GM19239 (cell line): ENCODE results near the gene SERPINB1.
"Not testable (repeated sequence)": the region's sequence is repeated elsewhere in the genome, so short reads cannot be mapped to it uniquely, and the experiment has no call there.

Source experiments
- DNase-seq: peaks from one replicate; pipeline ENCODE4 v3.0.0; 2011; ENCODE audit warnings: low spot score; ENCODE audit not compliant: insufficient read length
- FAIRE-seq: peaks from 2 replicates; lab custom pipeline; 2011; peaks lifted over from hg19 to GRCh38; lab: Jason Lieb, UNC

The SERPINB1 gene

DNA sequence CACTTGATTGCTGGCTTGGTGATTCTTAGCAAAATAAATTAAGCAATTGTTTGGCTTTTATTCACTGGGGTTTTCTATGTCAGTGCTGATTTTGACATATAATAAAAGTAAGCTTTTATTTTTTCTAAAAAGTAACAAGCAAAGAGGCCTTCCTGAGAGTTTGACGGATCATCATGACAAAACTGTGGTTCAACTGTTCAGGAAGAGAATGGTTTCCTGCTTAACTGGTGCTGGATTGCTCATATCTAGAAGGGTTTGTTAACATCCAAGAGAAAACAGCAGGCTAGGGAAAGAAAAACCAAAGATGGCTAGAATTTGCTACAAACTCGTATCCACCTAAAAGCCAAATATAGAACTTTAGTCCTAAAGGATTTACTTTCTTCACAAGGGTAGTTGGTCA lies 21.2 kb downstream of the SERPINB1 start:
- FAIRE-seq (no peak), DNase-seq (no peak)

DNA sequence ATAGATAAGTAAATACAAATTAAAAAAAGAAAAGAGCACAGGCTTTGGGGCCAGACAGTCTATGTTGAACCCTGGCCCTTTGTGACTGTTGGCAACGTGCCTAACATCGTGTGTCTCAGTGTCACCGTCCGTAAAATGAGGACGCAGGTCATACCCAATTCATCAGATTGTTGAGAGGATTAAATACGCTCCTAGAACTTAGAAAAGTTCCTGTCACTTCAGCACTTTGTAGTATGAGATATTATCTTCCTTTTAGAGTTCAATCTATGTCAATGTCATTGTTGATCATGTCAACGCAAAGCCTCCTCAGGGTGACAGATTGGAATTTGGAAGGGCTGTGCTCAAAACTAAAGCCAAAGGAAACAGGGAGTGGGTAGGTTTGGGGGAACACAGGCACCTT lies 21.7 kb downstream of the SERPINB1 start:
- no peak for FAIRE-seq
- DNase-seq: no peak

DNA sequence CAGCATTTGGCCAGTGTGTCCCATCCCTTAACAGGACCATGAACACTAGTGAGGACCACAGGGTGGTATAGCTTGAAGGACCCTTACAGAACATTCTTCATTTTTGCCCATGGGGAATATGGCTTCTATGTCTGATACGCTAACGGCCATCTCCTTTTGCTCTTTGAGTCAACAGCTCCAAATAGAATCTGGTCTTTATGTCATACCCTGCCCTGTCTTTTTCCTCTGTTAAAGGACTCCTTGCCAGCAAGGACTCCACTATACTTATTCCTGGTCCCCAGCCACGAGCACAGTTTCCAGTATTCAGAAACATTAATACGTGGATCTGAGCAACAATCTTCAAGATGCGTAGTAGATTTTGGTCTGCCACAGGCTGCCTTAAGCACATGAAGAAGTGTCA lies 22.5 kb downstream of the SERPINB1 start:
- DNase-seq: no peak
- FAIRE-seq: no peak

DNA sequence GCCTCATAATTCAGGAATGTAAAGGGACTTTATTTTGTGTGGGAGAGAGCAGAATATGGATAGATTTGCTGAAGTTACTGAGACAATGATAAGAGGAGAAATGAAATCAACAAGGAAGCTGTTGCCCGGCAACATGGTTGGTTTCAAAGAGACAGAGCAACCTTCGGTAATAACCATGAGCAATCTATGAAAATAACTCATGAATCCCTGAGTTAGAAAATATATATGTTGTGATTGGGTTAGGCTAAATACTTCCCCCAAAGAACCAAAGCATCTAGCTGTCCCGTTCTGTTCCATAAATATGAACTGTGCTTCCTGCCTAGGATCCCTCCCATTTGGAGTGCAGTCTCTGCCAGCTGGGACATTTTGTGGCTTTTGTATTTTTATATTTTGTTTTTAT lies 23.1 kb downstream of the SERPINB1 start:
- DNase-seq (no peak), FAIRE-seq (no peak)

DNA sequence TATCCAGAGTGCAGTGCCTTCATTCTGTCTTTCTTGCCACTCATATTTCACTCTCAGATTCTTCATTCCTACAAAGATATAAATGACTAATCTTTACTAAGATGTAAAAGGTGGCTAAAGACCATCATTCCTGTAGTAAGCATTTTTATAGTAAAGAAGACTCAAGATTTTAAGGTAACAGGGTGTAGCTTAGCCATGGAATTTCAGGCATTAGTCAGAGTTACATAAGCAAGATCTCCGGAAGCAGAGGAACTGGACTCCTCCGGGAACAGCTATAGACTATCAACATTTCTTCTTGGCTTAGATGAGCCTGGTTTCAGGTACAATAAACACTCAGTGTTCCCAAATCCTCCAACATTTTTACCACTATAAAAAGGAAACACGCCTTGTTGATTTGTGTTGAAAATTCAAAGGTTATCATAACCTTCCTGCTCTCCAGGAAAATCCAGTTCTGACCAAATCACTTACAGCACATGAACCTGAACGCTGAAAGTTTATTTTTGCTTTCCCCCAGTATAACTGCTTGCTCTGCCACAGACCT lies 23.7 kb downstream of the SERPINB1 start:
- DNase-seq: no peak
- no peak for FAIRE-seq

DNA sequence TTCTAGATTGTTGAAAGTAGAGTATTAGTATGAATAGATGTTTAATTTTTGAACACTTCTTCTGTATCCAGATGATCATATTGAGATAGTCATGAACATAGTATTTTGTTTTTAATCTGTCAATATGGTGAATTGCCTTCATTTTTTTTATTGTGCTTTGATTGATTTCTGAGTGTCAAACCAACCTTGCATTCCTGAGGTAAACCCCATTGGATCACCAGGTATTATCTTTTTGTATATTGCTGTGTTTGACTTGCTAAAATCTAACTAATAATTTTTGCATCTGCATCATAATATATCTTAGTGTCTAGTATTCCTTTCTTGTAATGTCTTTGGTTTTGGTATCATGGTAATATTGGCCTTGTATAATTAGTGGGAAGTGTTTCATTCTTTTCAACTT lies 25.5 kb downstream of the SERPINB1 start:
- DNase-seq: no peak
- FAIRE-seq: no peak

DNA sequence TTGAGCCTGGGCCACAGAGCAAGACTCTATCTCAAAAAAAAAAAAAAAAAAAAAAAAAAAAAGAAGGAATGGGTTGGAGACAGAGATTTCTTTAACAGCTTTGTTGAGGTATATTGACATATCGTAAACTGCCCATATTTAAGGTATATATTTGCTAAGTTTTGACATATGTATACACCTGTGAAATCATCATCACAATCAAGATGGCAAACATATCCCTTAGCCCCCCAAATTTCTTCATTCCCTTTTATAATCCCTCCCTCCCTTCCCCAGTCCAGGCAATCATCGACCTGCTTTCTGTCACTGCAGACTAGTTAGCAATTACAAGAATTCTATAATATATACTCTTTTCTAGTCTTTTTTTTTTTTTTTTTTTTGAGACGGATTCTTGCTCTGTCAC lies 29.0 kb downstream of the SERPINB1 start:
- FAIRE-seq: no peak

DNA sequence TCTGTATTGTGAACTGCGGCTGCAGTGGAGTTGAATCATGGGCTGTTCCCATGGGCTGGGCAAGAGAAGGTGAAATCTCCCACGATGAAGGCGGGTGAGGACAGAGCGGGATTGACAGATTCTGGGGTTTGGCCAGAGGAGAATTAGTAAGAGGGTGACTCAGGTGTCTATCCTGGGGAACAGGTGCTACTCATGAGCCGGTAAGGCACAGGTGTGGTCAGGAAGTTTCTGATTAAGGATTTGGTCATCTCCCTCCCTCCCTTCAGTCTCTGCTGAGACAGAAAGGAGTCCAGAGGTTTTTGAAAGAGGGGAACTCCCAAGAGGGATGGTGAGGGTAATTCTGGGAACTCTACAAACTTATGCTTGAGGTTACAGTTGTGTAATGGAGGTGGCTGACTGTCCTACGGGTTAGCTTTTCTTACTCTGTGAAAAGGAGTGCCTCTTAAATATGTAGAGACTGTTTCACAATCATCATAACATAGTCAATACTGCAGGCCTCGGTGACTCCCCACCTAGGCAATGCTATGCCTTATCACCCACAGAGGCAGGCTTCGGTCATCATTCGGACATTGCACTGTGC lies 31.5 kb downstream of the SERPINB1 start:
- FAIRE-seq (no peak), DNase-seq (no peak)

More for the DNA sequence above, 29.0 kb downstream of the SERPINB1 start:
- no peak for DNase-seq

DNA sequence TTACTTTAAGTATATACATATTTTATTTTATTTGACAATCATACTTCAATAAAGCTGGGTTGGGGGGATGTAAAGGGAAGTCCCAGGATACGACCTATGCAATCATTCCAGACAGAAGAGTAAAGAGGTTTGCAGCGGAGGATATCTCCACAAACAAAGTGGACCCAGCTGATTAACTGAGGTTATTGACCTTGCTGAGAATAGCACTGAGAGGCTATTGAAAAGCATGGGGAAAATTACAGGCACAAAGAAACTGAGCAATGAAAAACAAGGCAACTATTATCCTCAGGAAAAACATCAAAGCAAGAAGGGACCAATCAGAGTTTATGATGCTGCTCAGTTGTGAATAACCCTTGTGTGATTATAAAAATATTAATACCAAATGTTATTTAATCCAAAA lies 32.6 kb downstream of the SERPINB1 start:
- FAIRE-seq (no peak), DNase-seq (no peak)

DNA sequence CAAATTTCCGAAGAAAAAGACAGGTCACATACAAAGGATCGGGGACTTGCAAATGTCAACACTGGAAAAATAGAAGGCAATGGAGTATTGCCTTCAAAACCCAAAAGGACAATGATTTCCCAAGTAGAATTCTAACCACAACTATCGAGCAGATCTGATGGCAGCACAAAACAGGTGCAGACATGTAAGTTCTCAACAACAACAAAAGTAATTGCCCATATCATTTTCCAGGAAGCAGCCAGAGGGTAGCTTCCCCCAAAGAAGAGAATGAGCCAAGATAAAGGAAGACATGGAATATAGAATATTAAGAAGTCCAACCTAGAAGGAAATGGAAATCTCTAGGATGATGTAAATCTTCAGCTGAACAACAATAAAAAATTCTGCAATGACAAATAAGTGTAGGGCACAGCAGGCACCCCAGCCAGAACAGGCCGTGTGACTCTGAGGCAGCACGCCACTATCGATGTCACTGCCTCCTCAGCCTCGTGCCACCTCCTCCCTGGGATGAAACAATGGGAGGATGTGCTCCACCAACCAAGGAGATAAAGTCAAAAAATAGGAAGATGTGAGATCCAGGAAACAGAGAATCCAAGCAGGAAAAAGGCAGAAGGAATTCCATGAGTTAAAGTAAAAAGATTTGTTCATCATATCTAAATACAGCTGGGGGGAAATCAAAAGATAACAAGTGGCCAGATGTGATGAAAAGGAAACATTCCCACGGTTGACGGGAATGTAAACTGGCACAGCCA lies 34.1 kb downstream of the SERPINB1 start:
- FAIRE-seq: no peak
- no peak for DNase-seq

DNA sequence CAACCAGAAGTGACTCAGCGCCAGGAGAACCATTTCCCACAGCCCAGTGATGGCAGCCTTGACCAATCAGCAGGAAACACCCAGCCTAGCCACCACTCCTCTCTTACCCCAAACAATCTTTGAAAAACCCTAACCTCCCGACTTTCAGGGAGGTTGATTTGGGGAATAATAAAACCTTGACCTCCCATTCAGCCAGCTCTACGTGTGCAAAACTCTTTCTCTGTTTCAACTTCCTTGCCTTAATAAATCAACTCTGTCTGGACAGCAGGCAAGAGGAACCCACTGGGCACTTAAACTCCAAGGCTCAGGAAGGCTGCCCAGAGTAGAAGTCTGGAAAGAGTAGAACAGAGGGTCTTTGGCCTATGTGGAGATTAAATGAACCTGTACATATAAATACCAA lies 35.0 kb downstream of the SERPINB1 start:
- no peak for DNase-seq
- FAIRE-seq: no peak

DNA sequence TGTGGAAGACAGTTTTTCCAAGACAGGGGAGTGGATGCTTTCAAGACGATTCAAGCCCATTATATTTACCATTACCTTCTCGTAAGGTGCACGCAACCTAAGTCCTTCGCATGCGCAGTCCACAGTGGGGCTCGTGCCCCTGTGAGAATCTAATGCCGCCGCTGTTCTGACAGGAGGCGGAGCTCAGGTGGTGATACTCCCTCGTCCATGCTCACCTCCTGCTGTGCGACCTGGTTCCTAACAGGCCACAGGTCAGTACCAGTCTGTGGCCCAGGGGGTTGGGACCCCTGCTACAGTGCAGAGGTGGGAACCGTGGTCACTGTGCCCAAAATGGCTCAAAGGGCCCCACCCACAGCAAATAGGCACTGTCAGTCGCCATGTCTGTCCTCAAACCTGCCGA lies 36.6 kb downstream of the SERPINB1 start:
- no peak for FAIRE-seq
- no peak for DNase-seq

DNA sequence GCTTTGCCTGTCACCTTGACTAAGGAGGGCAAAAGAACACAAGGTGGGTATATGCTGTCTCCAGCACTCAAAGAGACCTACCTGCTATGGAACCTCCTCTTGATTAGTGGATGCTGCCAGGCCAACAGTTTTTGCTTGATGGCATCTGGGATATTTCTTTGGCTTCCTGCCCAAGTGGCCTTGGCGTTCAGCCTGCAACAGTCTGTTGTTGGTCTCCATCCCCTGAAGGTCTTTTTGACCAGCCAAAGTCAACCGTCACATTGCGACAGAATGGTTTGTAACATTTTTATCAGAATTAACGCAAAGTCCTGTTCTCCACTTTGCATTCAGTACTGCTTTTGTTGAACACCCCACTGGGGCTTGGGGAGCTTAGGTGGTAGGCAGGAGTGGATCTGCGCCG lies 37.1 kb downstream of the SERPINB1 start:
- DNase-seq: no peak
- no peak for FAIRE-seq

DNA sequence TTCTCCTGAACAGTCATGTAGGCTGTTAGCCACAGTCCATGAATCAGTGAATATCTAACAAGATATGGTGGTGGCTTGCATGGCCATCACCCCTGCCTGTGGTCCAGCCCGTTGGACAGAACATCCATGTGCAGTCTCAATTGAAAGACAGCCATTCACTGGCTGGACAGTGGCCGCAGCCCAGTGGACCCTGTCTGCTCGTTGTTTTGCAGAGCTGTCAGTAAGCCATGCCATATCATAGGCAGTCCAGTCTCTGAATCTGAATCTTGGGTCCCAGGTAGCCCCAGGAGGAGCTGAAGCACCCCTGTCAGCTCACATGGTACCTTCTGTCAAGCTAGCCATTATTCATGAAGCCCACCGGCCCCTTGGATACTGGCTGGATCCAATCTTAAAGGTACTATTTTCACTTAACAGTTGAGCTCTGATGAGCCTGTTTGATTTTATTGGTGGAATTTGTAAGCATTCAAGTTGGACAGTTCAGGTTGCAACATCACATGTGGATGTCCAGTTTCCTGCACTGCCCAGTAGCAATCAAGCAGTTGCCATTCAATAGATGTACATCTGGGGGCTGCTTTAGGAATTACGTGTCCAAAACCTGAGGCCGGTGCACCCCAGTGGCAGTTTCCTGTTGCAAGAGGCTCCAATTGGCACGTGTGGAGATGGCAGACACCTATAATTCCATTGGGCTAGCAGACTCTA lies 37.8 kb downstream of the SERPINB1 start:
- DNase-seq: no peak
- no peak for FAIRE-seq

DNA sequence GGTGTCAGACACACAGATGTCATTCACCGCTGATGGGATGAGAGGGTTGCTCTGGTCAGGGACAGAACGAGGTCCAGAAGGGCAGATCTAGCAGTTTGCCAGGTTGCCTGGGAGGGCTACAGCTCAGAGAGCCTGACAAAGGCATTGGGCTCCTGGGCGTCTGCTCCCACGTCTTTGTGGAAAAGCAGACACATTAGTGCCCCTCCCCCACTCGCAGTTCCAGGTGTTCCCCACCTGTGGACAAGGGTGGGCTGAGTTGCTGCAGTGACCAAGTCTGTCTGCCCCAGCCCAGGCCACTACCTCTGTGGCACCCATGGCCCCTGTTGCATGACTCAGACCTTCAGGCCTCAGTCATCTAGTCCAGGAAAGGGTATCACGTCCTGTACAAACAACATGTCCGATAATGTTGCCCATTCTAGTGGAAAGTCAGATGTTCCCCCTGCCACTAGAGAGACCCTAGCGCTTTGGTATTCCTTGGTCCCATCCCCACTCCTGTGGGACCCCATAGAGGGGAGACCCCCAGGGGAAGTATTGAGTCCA lies 39.1 kb downstream of the SERPINB1 start:
- FAIRE-seq (no peak), DNase-seq (no peak)

DNA sequence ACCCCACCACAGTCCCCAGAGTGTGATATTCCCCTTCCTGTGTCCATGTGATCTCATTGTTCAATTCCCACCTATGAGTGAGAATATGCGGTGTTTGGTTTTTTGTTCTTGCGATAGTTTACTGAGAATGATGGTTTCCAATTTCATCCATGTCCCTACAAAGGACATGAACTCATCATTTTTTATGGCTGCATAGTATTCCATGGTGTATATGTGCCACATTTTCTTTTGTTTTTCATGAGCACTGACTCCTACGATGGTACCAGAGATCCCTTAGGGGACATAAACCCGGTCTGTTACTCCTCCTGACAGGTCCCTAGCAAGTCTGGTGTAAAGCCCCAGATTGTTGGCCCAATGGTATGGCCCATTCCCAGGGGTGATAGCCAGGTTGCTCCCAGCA lies 40.0 kb downstream of the SERPINB1 start:
- FAIRE-seq, DNase-seq: not testable (repeated sequence)

DNA sequence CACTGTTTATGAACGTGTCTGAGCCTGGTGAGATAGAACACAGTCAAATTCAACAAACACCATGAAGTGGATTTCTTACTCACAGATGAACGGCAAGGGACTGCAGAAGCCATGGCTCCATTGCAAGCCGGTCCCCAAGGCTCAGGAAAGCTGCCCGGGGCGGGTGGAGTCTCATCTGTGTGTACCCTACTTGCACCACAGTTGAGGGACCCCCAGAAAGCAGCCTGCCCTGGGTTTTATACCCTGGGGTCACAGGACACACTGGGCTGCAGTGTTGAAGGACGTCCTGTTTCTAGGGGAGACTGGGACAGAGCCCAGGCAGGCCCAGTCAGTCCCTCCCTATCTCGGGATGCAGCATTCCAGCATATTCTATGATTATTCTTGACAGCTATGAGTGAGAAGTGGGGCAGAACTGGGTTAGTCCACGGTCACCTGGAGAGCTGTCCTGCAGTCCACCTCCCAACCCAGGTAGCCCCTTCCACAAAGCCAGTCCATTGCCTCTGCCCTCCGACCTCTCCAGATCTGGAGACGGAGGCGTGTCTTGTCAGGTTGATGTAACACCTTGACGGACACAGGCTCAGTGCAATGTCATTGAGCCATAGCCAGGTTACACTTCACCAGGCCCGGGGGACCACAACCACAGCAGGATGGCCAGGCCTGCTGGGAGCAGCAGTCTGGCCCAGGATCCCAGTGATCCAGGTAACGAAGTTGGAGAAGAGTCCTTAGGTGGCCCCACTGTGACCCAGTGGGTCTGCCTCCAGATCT lies 40.9 kb downstream of the SERPINB1 start:
- DNase-seq (no peak), FAIRE-seq (no peak)

DNA sequence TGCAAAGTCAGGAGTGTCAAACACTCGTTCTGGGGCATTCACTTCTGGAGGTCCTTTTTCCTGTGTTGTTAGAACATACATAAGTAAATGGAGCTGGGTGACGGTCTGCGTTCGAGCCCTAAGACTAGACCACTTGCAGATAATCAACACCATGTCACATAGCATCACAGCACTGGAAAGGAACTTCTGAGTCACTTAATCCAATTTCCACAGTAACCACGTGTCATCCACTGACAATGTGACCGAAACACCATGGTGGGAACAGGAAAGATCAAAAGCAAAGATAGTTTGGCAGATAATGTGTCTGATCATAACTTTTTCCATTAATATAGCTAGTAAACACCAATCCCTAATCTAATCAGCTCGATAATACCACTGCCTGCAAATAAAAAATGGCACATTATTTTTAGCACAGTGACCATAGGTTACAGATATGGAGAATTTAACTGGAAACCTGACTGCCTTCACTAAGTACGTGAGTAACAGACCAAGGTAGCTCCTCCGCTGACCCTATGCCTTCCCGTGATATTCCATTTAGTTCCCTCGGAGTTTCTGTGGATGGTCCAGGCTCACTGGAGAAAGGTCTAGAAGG lies 41.6 kb downstream of the SERPINB1 start:
- DNase-seq: no peak
- FAIRE-seq: no peak

DNA sequence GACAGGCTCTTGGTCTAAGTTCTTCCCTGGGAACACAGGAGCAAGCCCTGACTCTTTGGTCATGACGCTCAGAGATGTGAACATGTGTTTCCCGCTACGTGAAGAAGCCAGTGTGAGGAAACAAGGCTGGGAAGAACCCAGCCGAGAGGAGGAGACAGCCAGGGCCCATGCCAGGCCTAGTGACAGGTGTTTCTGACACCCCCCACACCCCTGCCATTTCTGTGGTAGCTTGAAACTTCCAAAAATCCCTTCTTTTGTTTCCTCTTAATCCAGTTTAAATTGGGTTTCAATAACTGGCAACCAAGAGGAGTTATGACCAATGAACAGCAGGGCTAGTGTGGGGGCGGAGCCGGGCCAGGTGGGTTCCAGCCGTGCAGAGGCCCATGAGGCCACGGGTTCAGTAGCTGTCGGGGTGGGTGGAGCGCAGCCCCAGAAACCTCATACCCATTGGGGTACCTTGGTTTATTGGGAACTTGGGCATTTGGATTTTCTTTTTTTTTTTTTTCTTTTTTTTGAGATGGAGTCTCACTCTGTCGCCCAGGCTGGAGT lies 43.0 kb downstream of the SERPINB1 start:
- no peak for FAIRE-seq

More for the DNA sequence above, 43.0 kb downstream of the SERPINB1 start:
- no peak for DNase-seq
